ENCODE results near the gene DTNB. TPM values are rescaled to one million over a fixed set of nuclear protein-coding genes. Genes with fewer than 3 reads are reported as not detected.
"Not testable (repeated sequence)": the region's sequence is repeated elsewhere in the genome, so short reads cannot be mapped to it uniquely, and the experiment has no call there.

DTNB gene
- total RNA-seq, 1 donor from 2014 or later = 12.0 TPM

- Mint-ChIP-seq H3K4me3 (ENCODE audit: unreplicated experiment) (no peak overlapping the region), H3K27me3 (ENCODE audit: unreplicated experiment) (no peaks in the 10 kb centered on the region), H3K27ac (ENCODE audit: unreplicated experiment) (no peak overlapping the region), H3K4me1 (ENCODE audit: unreplicated experiment) (peaks cover 13% of the 10 kb centered on the region), H3K36me3 (ENCODE audit: low read depth, unreplicated experiment) (no peaks in the 10 kb centered on the region), H3K9me3 (ENCODE audit: unreplicated experiment) (no peaks in the 10 kb centered on the region)
- TF ChIP-seq, protein P1, sequence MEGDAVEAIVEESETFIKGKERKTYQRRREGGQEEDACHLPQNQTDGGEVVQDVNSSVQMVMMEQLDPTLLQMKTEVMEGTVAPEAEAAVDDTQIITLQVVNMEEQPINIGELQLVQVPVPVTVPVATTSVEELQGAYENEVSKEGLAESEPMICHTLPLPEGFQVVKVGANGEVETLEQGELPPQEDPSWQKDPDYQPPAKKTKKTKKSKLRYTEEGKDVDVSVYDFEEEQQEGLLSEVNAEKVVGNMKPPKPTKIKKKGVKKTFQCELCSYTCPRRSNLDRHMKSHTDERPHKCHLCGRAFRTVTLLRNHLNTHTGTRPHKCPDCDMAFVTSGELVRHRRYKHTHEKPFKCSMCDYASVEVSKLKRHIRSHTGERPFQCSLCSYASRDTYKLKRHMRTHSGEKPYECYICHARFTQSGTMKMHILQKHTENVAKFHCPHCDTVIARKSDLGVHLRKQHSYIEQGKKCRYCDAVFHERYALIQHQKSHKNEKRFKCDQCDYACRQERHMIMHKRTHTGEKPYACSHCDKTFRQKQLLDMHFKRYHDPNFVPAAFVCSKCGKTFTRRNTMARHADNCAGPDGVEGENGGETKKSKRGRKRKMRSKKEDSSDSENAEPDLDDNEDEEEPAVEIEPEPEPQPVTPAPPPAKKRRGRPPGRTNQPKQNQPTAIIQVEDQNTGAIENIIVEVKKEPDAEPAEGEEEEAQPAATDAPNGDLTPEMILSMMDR (IDR thresholded peaks at IDR 0.05; ENCODE audit: unreplicated experiment) = no peak
- no peak for DNase-seq (ENCODE audit: low spot score)
Observed at GRCh38 chr2:25409468-25409867, 263.9 kb downstream of the DTNB start.

- Mint-ChIP-seq H3K27me3 (ENCODE audit: unreplicated experiment) (no peaks in the 10 kb centered on the region), H3K4me3 (ENCODE audit: unreplicated experiment) (no peak overlapping the region), H3K9me3 (ENCODE audit: unreplicated experiment) (no peaks in the 10 kb centered on the region), H3K36me3 (ENCODE audit: low read depth, unreplicated experiment) (no peaks in the 10 kb centered on the region), H3K27ac (ENCODE audit: unreplicated experiment) (no peak overlapping the region), H3K4me1 (ENCODE audit: unreplicated experiment) (peaks cover 13% of the 10 kb centered on the region)
- DNase-seq (ENCODE audit: low spot score) = no peak
- TF ChIP-seq, protein P1 (IDR thresholded peaks at IDR 0.05; ENCODE audit: unreplicated experiment) = no peak
Observed at GRCh38 chr2:25409044-25409443, 264.3 kb downstream of the DTNB start.

DNA sequence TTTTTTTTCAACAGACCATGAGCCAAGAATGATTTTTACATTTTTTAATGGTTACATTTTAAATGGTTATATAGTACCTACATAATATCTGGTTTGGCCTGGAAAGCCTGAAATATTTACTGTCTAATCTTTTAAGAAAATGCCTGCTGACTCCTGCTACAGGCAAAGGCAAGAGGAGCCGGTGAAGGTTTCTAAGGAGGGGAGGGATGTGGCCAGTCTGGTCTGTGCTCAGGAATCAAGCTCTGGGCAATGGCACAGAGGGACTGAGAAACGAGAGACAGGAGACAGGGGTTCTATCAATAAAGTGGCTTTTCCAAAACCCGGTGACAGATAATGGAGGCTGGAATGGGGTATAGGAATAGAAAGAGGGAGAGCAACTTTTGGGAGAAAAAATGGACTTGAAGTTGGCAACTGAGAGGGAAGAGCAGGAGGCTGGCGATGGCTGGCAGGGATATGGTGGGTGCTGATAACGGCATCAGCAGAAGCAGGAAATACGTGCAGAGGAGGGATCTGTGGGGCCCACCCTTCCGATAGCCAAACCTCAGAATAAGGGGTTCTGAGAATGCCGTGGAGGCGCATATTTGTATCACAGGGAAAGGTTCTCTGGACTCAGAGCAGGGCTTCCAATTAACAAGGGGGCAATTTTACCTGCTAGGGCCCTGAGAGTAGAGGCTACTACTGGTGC, 267.6 kb downstream of the DTNB start:
- no peaks in the 10 kb centered on the region for H3K27me3 Mint-ChIP-seq (ENCODE audit: unreplicated experiment)

DNA sequence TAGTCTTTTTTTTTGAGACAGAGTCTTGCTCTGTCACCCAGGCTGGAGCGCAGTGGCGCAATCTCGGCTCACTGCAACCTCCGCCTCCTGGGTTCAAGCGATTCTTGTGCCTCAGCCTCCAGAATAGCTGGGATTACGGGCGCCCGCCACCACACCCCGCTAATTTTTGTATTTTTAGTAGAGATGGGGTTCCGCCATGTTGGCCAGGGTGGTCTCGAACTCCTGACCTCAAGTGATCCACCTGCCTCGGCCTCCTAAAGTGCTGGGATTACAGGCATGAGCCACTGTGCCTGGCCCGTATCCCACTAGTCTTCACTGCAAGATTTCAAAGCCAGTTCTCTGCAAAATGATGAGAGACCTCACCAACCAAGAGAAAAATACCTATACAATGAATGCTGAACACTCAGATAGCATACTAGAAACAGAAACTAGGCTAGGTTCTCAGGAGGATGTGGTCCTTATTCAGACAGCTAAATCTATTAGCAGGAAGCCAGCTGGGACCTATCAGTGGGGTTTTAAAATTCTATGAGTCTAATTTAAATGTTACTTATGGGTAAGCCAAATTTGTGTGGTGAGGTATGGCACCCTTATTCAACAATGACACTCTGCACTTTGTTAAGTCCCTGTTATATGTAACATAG, 270.1 kb downstream of the DTNB start:
- not testable (repeated sequence) for DNase-seq (ENCODE audit: low spot score); H3K36me3 Mint-ChIP-seq (ENCODE audit: low read depth, unreplicated experiment); H3K27me3 Mint-ChIP-seq (ENCODE audit: unreplicated experiment); H3K4me3 Mint-ChIP-seq (ENCODE audit: unreplicated experiment); H3K4me1 Mint-ChIP-seq (ENCODE audit: unreplicated experiment); H3K9me3 Mint-ChIP-seq (ENCODE audit: unreplicated experiment); H3K27ac Mint-ChIP-seq (ENCODE audit: unreplicated experiment)

More for the DNA sequence above, 267.6 kb downstream of the DTNB start:
- no peak overlapping the region for H3K4me3 Mint-ChIP-seq (ENCODE audit: unreplicated experiment)
- H3K27ac Mint-ChIP-seq (ENCODE audit: unreplicated experiment) = no peak overlapping the region
- no peaks in the 10 kb centered on the region for H3K9me3 Mint-ChIP-seq (ENCODE audit: unreplicated experiment)
- H3K36me3 Mint-ChIP-seq (ENCODE audit: low read depth, unreplicated experiment) = no peaks in the 10 kb centered on the region
- DNase-seq (ENCODE audit: low spot score) = no peak
- TF ChIP-seq, protein P1 (IDR thresholded peaks at IDR 0.05; ENCODE audit: unreplicated experiment) = no peak
- peaks cover 13% of the 10 kb centered on the region for H3K4me1 Mint-ChIP-seq (ENCODE audit: unreplicated experiment)

DNA sequence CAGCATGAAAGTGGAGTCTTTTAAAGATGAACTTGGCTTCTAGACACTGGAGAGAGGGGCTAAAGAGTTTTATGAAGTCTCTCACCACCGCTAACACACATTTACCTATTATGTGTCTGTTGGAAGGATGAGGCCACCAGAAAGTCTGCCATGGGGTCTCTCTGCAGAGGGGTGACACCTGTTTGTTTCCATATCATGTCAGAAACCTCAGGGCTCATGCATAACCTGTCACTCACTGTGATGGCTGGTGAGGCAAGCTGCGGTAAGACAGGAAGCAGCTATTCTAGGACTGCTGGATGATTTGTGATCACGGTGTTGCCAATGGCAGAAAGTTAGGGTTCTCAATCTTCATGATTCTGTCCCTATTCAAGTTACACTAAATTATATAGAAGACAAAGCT, 270.9 kb downstream of the DTNB start:
- H3K4me1 Mint-ChIP-seq (ENCODE audit: unreplicated experiment) = no peaks in the 10 kb centered on the region
- TF ChIP-seq, protein P1 (IDR thresholded peaks at IDR 0.05; ENCODE audit: unreplicated experiment) = no peak
- no peaks in the 10 kb centered on the region for H3K36me3 Mint-ChIP-seq (ENCODE audit: low read depth, unreplicated experiment)
- no peak for DNase-seq (ENCODE audit: low spot score)
- no peak overlapping the region for H3K27ac Mint-ChIP-seq (ENCODE audit: unreplicated experiment)
- no peaks in the 10 kb centered on the region for H3K27me3 Mint-ChIP-seq (ENCODE audit: unreplicated experiment)
- H3K4me3 Mint-ChIP-seq (ENCODE audit: unreplicated experiment) = no peak overlapping the region
- no peaks in the 10 kb centered on the region for H3K9me3 Mint-ChIP-seq (ENCODE audit: unreplicated experiment)

Data from endothelial cell (in vitro differentiated cells).